Measurements from ENCODE around the gene CAPN11. TPM values are rescaled to one million over a fixed set of nuclear protein-coding genes. Genes with fewer than 3 reads are reported as not detected.

Gene CAPN11
- total RNA-seq, 4 donors from 2014 or later: 0.19 to 0.45 (median 0.27) TPM; not detected in 1

- peak; percentile 87 for ATAC-seq
- H3K4me1 ChIP-seq: peaks cover 0 to 32% (median 16%) of the 10 kb centered on the region in 3 donors
- peaks cover 0 to 40% of the 10 kb centered on the region in 2 donors for H3K36me3 ChIP-seq
- H3K27ac ChIP-seq: peak overlapping the region in 3 of 4 donors; percentile 48 to 69 (median 69)
- H3K27me3 ChIP-seq: no peaks in the 10 kb centered on the region
- no peak for TF ChIP-seq POLR2A (IDR thresholded peaks at IDR 0.05)
- no peak for TF ChIP-seq POLR2AphosphoS5 (IDR thresholded peaks at IDR 0.05)
- no peak for TF ChIP-seq EP300 (IDR thresholded peaks at IDR 0.05)
- no peak for TF ChIP-seq CTCF (IDR thresholded peaks at IDR 0.05)
- no peaks in the 10 kb centered on the region for H3K9me3 ChIP-seq
- peak overlapping the region in 1 of 2 donors; percentile 33 for H3K4me3 ChIP-seq
- WGBS, 2 donors (ENCODE audit: low coverage in 1 of 2): 14 to 80% methylated on average over 1 of the region's 9 CpGs
Observed at GRCh38 chr6:44133003-44133931, 25.4 kb upstream of the CAPN11 start.

- H3K36me3 ChIP-seq: peaks cover 0 to 49% of the 10 kb centered on the region in 2 donors
- no peak overlapping the region for H3K4me3 ChIP-seq
- H3K27ac ChIP-seq: no peak overlapping the region
- no peak for TF ChIP-seq POLR2A (IDR thresholded peaks at IDR 0.05)
- no peak for TF ChIP-seq CTCF (IDR thresholded peaks at IDR 0.05)
- no peak for TF ChIP-seq POLR2AphosphoS5 (IDR thresholded peaks at IDR 0.05)
- TF ChIP-seq EP300 (IDR thresholded peaks at IDR 0.05): no peak
- H3K9me3 ChIP-seq: no peaks in the 10 kb centered on the region
- no peaks in the 10 kb centered on the region for H3K27me3 ChIP-seq
- ATAC-seq: no peak
- WGBS, 2 donors (ENCODE audit: low coverage in 1 of 2): 80% methylated on average over 7 to 9 of the region's 12 CpGs
- H3K4me1 ChIP-seq: peaks cover 0 to 24% (median 11%) of the 10 kb centered on the region in 3 donors
Observed at GRCh38 chr6:44133981-44134711, 24.5 kb upstream of the CAPN11 start.

- 81 to 84% methylated on average over 3 to 8 of the region's 10 CpGs for WGBS, 2 donors (ENCODE audit: low coverage in 1 of 2)
- Histone ChIP-seq H3K27ac (no peak overlapping the region), H3K9me3 (no peaks in the 10 kb centered on the region), H3K36me3 (peaks cover 0 to 60% of the 10 kb centered on the region in 2 donors), H3K4me1 (peaks cover 0 to 24% (median 11%) of the 10 kb centered on the region in 3 donors), H3K27me3 (no peaks in the 10 kb centered on the region), H3K4me3 (no peak overlapping the region)
- no peak for ATAC-seq
- TF ChIP-seq POLR2AphosphoS5 (IDR thresholded peaks at IDR 0.05): no peak
Observed at GRCh38 chr6:44135173-44135758, 23.4 kb upstream of the CAPN11 start.

GRCh38 chr6:44135875-44136274 is 22.7 kb upstream of the CAPN11 start:
- TF ChIP-seq POLR2AphosphoS5 (IDR thresholded peaks at IDR 0.05) (no peak), CTCF (IDR thresholded peaks at IDR 0.05) (no peak), EP300 (IDR thresholded peaks at IDR 0.05) (no peak), POLR2A (IDR thresholded peaks at IDR 0.05) (no peak)
- Histone ChIP-seq H3K9me3 (no peaks in the 10 kb centered on the region), H3K27ac (no peak overlapping the region), H3K4me3 (no peak overlapping the region), H3K36me3 (peaks cover 0 to 66% of the 10 kb centered on the region in 2 donors), H3K4me1 (peaks cover 0 to 24% (median 11%) of the 10 kb centered on the region in 3 donors), H3K27me3 (no peaks in the 10 kb centered on the region)
- no peak for ATAC-seq
- 90% methylated on average over 5 of the region's 7 CpGs; no CpG with 5 or more reads in 1 of the 2 donors for WGBS, 2 donors (ENCODE audit: low coverage in 1 of 2)
